Stimulated activated naive CD8-positive, alpha-beta T cell treated with anti-CD3 and anti-CD28 coated beads, Interleukin-15, Interleukin-2, amounts not matched to agents 100 U/mL and 50 U/mL, for 24 hours (primary cell): ENCODE measurements around the gene LYPD4.
"Not testable (repeated sequence)": the region's sequence is repeated elsewhere in the genome, so short reads cannot be mapped to it uniquely, and the experiment has no call there.

Experiments
- ATAC-seq: fragments of 150-1000 bp; cut with Tn5 transposase; one replicate; pipeline ENCODE4 v1.10.0; 2021
- DNase-seq: peaks from one replicate; pipeline ENCODE4 v3.0.0; 2021

The LYPD4 gene

GRCh38 chr19:41801031-41801430, 43.5 kb downstream of the LYPD4 start:
- no peak for ATAC-seq
- no peak for DNase-seq

- DNase-seq (no peak), ATAC-seq (no peak)
These were observed 45.0 kb downstream of the LYPD4 start for GRCh38 chr19:41799444-41800000.

GRCh38 chr19:41796901-41797300, 47.6 kb downstream of the LYPD4 start:
- no peak for DNase-seq
- no peak for ATAC-seq

GRCh38 chr19:41796362-41796761, 48.1 kb downstream of the LYPD4 start, which contains the start of gene CEACAM3:
Gene CEACAM3, plus strand, starts transcription at chr19:41796587. Its CDS starts 91 bp downstream, at chr19:41796678.
- ATAC-seq: no peak
- DNase-seq: no peak

- peak; percentile 95 for ATAC-seq
- peak; percentile 72 for DNase-seq
These were observed 49.4 kb downstream of the LYPD4 start for GRCh38 chr19:41795031-41795461.

GRCh38 chr19:41793414-41793727, 51.1 kb downstream of the LYPD4 start:
- ATAC-seq (no peak), DNase-seq (no peak)

- ATAC-seq: no peak
- peak; percentile 68 for DNase-seq
These were observed 51.7 kb downstream of the LYPD4 start for GRCh38 chr19:41792513-41793413.

GRCh38 chr19:41789053-41789452, 55.4 kb downstream of the LYPD4 start:
- DNase-seq, ATAC-seq: not testable (repeated sequence)

GRCh38 chr19:41788518-41788917, 56.0 kb downstream of the LYPD4 start:
- DNase-seq: not testable (repeated sequence)

More at GRCh38 chr19:41788518-41788917, 56.0 kb downstream of the LYPD4 start:
- ATAC-seq: not testable (repeated sequence)
